HG02798 (cell line): ENCODE results near the gene ZNF185.

Source experiments
- ATAC-seq: cut with Tn5 transposase; IDR thresholded peaks from one replicate; pipeline ENCODE4 v1.9.1; 2021; ENCODE audit warnings: mild to moderate bottlenecking; ENCODE audit not compliant: unreplicated experiment, poor library complexity

ZNF185 gene

GRCh38 chrX:152893980-152894610 is 3.8 kb upstream of the ZNF185 start:
- no peak for ATAC-seq

GRCh38 chrX:152895121-152895520 is 2.7 kb upstream of the ZNF185 start:
- no peak for ATAC-seq

- ATAC-seq = no peak
These were observed 2.0 kb upstream of the ZNF185 start for GRCh38 chrX:152895724-152896420.

- no peak for ATAC-seq
These were observed 1.4 kb upstream of the ZNF185 start for GRCh38 chrX:152896450-152896849.

GRCh38 chrX:152898442-152898841 is 575 bp downstream of the ZNF185 start:
- no peak for ATAC-seq

GRCh38 chrX:152899111-152899873 is 1.4 kb downstream of the ZNF185 start:
- no peak for ATAC-seq

- ATAC-seq = no peak
These were observed 2.2 kb downstream of the ZNF185 start for GRCh38 chrX:152899874-152900719.

- ATAC-seq = no peak
These were observed 3.1 kb downstream of the ZNF185 start for GRCh38 chrX:152900937-152901445.

GRCh38 chrX:152901816-152902501 is 4.1 kb downstream of the ZNF185 start:
- ATAC-seq = no peak

GRCh38 chrX:152902502-152902820 is 4.6 kb downstream of the ZNF185 start:
- no peak for ATAC-seq

GRCh38 chrX:152903589-152903988 is 5.7 kb downstream of the ZNF185 start:
- ATAC-seq = no peak

GRCh38 chrX:152904151-152905080 is 6.5 kb downstream of the ZNF185 start:
- ATAC-seq = no peak

GRCh38 chrX:152905081-152905420 is 7.2 kb downstream of the ZNF185 start:
- no peak for ATAC-seq

- no peak for ATAC-seq
These were observed 9.3 kb downstream of the ZNF185 start for GRCh38 chrX:152907084-152907651.

- ATAC-seq = no peak
These were observed 10.6 kb downstream of the ZNF185 start for GRCh38 chrX:152908486-152908885.

- ATAC-seq = peak; percentile 46
These were observed 12.2 kb downstream of the ZNF185 start for GRCh38 chrX:152910018-152910417.

GRCh38 chrX:152912106-152912505 is 14.2 kb downstream of the ZNF185 start:
- ATAC-seq = no peak

- ATAC-seq = no peak
These were observed 14.8 kb downstream of the ZNF185 start for GRCh38 chrX:152912641-152913040.

- no peak for ATAC-seq
These were observed 15.5 kb downstream of the ZNF185 start for GRCh38 chrX:152913346-152913745.
